IMR-90 (cell line): Measurements from ENCODE around the gene TRPM3. TPM values are rescaled to one million over a fixed set of nuclear protein-coding genes. Genes with fewer than 3 reads are reported as not detected.
A peak's percentile ranks its signal among the peaks of the same experiment; 100 is the strongest.

ENCODE experiments used
- ATAC-seq: fragments of 200-7000 bp; cut with Tn5 transposase; 2 replicates; pipeline ENCODE4 v1.9.1; 2020; ENCODE audit warnings: low read depth, mild to moderate bottlenecking, moderate library complexity
- BruUV-seq: library from RNA; stranded (reverse); fragments of 400-500 nt; replicated peaks from 2 replicates; lab custom pipeline; 2021; lab: Mats Ljungman, UMichigan
- CTCF ChIA-PET: fragments of 300-600 bp; formaldehyde crosslinking; extraction: SDS; loops from one replicate; lab custom pipeline; 2021; ENCODE audit warnings: antibody characterized with exemption; lab: Yijun Ruan, JAX
- POLR2A ChIA-PET: fragments of 300-600 bp; sonication (Branson Sonifier 250); formaldehyde crosslinking; loops from one replicate; lab custom pipeline; 2022; ENCODE audit warnings: antibody characterized with exemption; ENCODE audit not compliant: unreplicated experiment; lab: Charles Lee
- DNase-seq: peaks from one replicate; pipeline ENCODE4 v3.0.0; 2013
- H2AFZ ChIP-seq: replicated peaks from 2 replicates; pipeline ENCODE3; 2013; ENCODE audit warnings: low read length, mild to moderate bottlenecking; ENCODE audit not compliant: poor library complexity
- H2AK5ac ChIP-seq: 2 replicates; pipeline ENCODE4 v1.6.1; 2013; ENCODE audit warnings: low read depth, low read length, inconsistent platforms
- H2AK9ac ChIP-seq: replicated peaks from 2 replicates; pipeline ENCODE3; 2013; ENCODE audit warnings: mild to moderate bottlenecking, low read depth, low read length, moderate library complexity; ENCODE audit not compliant: poor library complexity
- H2BK120ac ChIP-seq: 2 replicates; pipeline ENCODE4 v1.6.1; 2013; ENCODE audit warnings: low read depth, low read length, inconsistent platforms
- H2BK15ac ChIP-seq: 3 replicates; pipeline ENCODE4 v1.6.1; 2013; ENCODE audit warnings: low read depth, low read length, inconsistent platforms
- H2BK20ac ChIP-seq: 2 replicates; pipeline ENCODE4 v1.6.1; 2013; ENCODE audit warnings: low read depth, mild to moderate bottlenecking, inconsistent platforms, low read length, moderate library complexity
- H2BK5ac ChIP-seq: 2 replicates; pipeline ENCODE4 v1.6.1; 2013; ENCODE audit warnings: mild to moderate bottlenecking, low read depth, low read length, inconsistent platforms; ENCODE audit not compliant: poor library complexity, severe bottlenecking
- H3K14ac ChIP-seq: replicated peaks from 2 replicates; pipeline ENCODE4 v1.6.1; 2013; ENCODE audit warnings: low read depth, low read length, inconsistent platforms
- H3K18ac ChIP-seq: 2 replicates; pipeline ENCODE4 v1.6.1; 2013; ENCODE audit warnings: low read depth, low read length, control low read depth
- H3K23ac ChIP-seq: 2 replicates; pipeline ENCODE4 v1.6.1; 2013; ENCODE audit warnings: low read depth, low read length, inconsistent platforms
- H3K27ac ChIP-seq: 2 replicates; pipeline ENCODE4 v1.5.1; 2013; ENCODE audit warnings: mild to moderate bottlenecking, control low read depth, low read length; ENCODE audit not compliant: insufficient read depth
- H3K27me3 ChIP-seq: 2 replicates; pipeline ENCODE4 v1.6.1; 2013; ENCODE audit warnings: low read length; ENCODE audit not compliant: control insufficient read depth, insufficient read depth
- H3K36me3 ChIP-seq: 2 replicates; pipeline ENCODE4 v1.6.1; 2013; ENCODE audit warnings: low read length, mixed read lengths; ENCODE audit not compliant: control insufficient read depth, insufficient read depth
- H3K4ac ChIP-seq: 2 replicates; pipeline ENCODE4 v1.6.1; 2013; ENCODE audit warnings: low read depth, low read length, inconsistent platforms
- H3K4me1 ChIP-seq: 2 replicates; pipeline ENCODE4 v1.6.1; 2013; ENCODE audit warnings: low read length, mixed read lengths; ENCODE audit not compliant: control insufficient read depth, insufficient read depth
- H3K4me2 ChIP-seq: 2 replicates; pipeline ENCODE4 v1.6.1; 2013; ENCODE audit warnings: low read depth, mild to moderate bottlenecking, control low read depth, low read length, moderate library complexity
- H3K4me3 ChIP-seq: 2 replicates; pipeline ENCODE4 v1.5.1; 2013; ENCODE audit warnings: low read depth, mild to moderate bottlenecking, control low read depth, low read length, moderate library complexity; ENCODE audit not compliant: insufficient read depth
- H3K56ac ChIP-seq: 2 replicates; pipeline ENCODE4 v1.6.1; 2013; ENCODE audit warnings: low read length, inconsistent platforms; ENCODE audit not compliant: insufficient read depth; ENCODE audit errors: extremely low read depth
- H3K79me1 ChIP-seq, 2 experiments: 2 replicates each; pipeline ENCODE4 v1.6.1; 2013; ENCODE audit warnings: low read length in 2 of 2, inconsistent platforms in 1 of 2, low read depth in 1 of 2
- H3K9ac ChIP-seq: 2 replicates; pipeline ENCODE4 v1.6.1; 2013; ENCODE audit warnings: low read depth, low read length, control low read depth
- H3K9me1 ChIP-seq: 2 replicates; pipeline ENCODE4 v1.6.1; 2013; ENCODE audit warnings: low read length, inconsistent platforms; ENCODE audit not compliant: insufficient read depth
- H3K9me3 ChIP-seq: 2 replicates; pipeline ENCODE4 v1.6.1; 2013; ENCODE audit warnings: low read length; ENCODE audit not compliant: control insufficient read depth, insufficient read depth
- H4K20me1 ChIP-seq: 2 replicates; pipeline ENCODE4 v1.6.1; 2013; ENCODE audit warnings: low read length, inconsistent platforms; ENCODE audit not compliant: insufficient read depth
- H4K5ac ChIP-seq: 2 replicates; pipeline ENCODE4 v1.6.1; 2013; ENCODE audit warnings: mild to moderate bottlenecking, low read depth, low read length, control low read depth
- H4K8ac ChIP-seq, 2 experiments: 2 replicates each; pipeline ENCODE4 v1.6.1; 2013; ENCODE audit warnings: low read depth in 2 of 2, low read length in 2 of 2, control low read depth in 1 of 2, inconsistent platforms in 1 of 2
- H4K91ac ChIP-seq: 2 replicates; pipeline ENCODE4 v1.6.1; 2013; ENCODE audit warnings: low read depth, low read length, inconsistent platforms; ENCODE audit not compliant: insufficient read depth
- BHLHE40 ChIP-seq: fragments of 150-350 bp; IDR thresholded peaks from 2 replicates; pipeline ENCODE4 v1.6.1; 2016; ENCODE audit warnings: mild to moderate bottlenecking, low read depth, low read length
- CEBPB ChIP-seq: IDR thresholded peaks from 2 replicates; pipeline ENCODE4 v1.6.1; 2012; ENCODE audit warnings: low read depth, low read length, improper control_type of control experiment
- CHD1 ChIP-seq: IDR thresholded peaks from 2 replicates; pipeline ENCODE4 v1.6.1; 2012; ENCODE audit warnings: low read depth, low read length, improper control_type of control experiment
- FOS ChIP-seq: fragments of 150-350 bp; IDR thresholded peaks from 2 replicates; pipeline ENCODE4 v1.6.1; 2016; ENCODE audit warnings: low read depth, low read length
- MAFK ChIP-seq: IDR thresholded peaks from 2 replicates; pipeline ENCODE4 v1.6.1; 2012; ENCODE audit warnings: low read depth, low read length, improper control_type of control experiment
- MAZ ChIP-seq: IDR thresholded peaks from 2 replicates; pipeline ENCODE4 v1.6.1; 2012; ENCODE audit warnings: low read depth, mild to moderate bottlenecking, low read length, improper control_type of control experiment, moderate library complexity, borderline replicate concordance
- MXI1 ChIP-seq: IDR thresholded peaks from 2 replicates; pipeline ENCODE4 v1.6.1; 2012; ENCODE audit warnings: low read depth, mild to moderate bottlenecking, low read length, moderate library complexity, borderline replicate concordance
- NFE2L2 ChIP-seq: fragments of 150-350 bp; IDR thresholded peaks from 2 replicates; pipeline ENCODE4 v1.6.1; 2016; ENCODE audit warnings: low read depth, mild to moderate bottlenecking, low read length
- POLR2A ChIP-seq: IDR thresholded peaks from 2 replicates; pipeline ENCODE4 v1.6.1; 2012; ENCODE audit warnings: mild to moderate bottlenecking, low read depth, low read length
- RAD21 ChIP-seq: IDR thresholded peaks from 2 replicates; pipeline ENCODE4 v1.6.1; 2012; ENCODE audit warnings: low read length, improper control_type of control experiment
- RCOR1 ChIP-seq: IDR thresholded peaks from 2 replicates; pipeline ENCODE4 v1.6.1; 2012; ENCODE audit warnings: mild to moderate bottlenecking, low read length, improper control_type of control experiment; ENCODE audit not compliant: insufficient replicate concordance
- RFX5 ChIP-seq: IDR thresholded peaks from 2 replicates; pipeline ENCODE4 v1.8.0; 2012; ENCODE audit warnings: low read depth, mild to moderate bottlenecking, low read length, moderate library complexity
- SMC3 ChIP-seq: fragments of 150-350 bp; IDR thresholded peaks from 2 replicates; pipeline ENCODE4 v1.6.1; 2016; ENCODE audit warnings: low read depth, mild to moderate bottlenecking, antibody characterized with exemption, low read length, moderate library complexity
- dilution Hi-C: fragments of 300-500 bp; cut with HindIII; formaldehyde crosslinking; loops from one replicate; pipeline ENCODE4 v1.14.3; 2018; ENCODE audit warnings: low sequenced_read_pairs; ENCODE audit not compliant: unreplicated experiment
- in situ Hi-C: fragments of 300-500 bp; cut with MboI; formaldehyde crosslinking; loops from 3 replicates; pipeline ENCODE4 v1.14.3; 2019; ENCODE audit warnings: low sequenced_read_pairs, inconsistent platforms, mixed read lengths
- intact Hi-C: fragments of 100-400 bp; cut with micrococcal nuclease; formaldehyde crosslinking; loops from 2 replicates; pipeline ENCODE4 v1.10.0; 2022
- polyA plus RNA-seq, 3 experiments: library from polyadenylated mRNA; depleted of rRNA; stranded (reverse); fragments of >200 nt; gene quantifications; 2 replicates each; pipeline ENCODE4 v1.2.3, GENCODE V29; 2012; ENCODE audit warnings: low replicate concordance in 1 of 3
- total RNA-seq: library from RNA; depleted of rRNA; stranded (reverse); fragments of >200 nt; gene quantifications from 2 replicates; pipeline ENCODE4 v1.2.3, GENCODE V29; 2012
- TF ChIP-seq, protein P1 (sequence below): fragments of 150-350 bp; IDR thresholded peaks from 2 replicates; pipeline ENCODE4 v1.6.1; 2016; ENCODE audit warnings: low read depth, mild to moderate bottlenecking, low read length, moderate library complexity, borderline replicate concordance
- TF ChIP-seq, protein P2 (sequence below): conservative IDR thresholded peaks from 2 replicates; pipeline ENCODE4 v1.5.1; 2012; ENCODE audit warnings: mild to moderate bottlenecking, low read depth, low read length, improper control_type of control experiment
- TF ChIP-seq, protein P3 (sequence below): fragments of 150-350 bp; IDR thresholded peaks from 2 replicates; pipeline ENCODE4 v1.6.1; 2017; ENCODE audit warnings: mild to moderate bottlenecking, antibody characterized with exemption, low read length, low read depth

Gene TRPM3
- total and polyA plus RNA-seq, 2 of the 4 experiments (the other 2 are of a cell fraction), result not detected

DNA sequence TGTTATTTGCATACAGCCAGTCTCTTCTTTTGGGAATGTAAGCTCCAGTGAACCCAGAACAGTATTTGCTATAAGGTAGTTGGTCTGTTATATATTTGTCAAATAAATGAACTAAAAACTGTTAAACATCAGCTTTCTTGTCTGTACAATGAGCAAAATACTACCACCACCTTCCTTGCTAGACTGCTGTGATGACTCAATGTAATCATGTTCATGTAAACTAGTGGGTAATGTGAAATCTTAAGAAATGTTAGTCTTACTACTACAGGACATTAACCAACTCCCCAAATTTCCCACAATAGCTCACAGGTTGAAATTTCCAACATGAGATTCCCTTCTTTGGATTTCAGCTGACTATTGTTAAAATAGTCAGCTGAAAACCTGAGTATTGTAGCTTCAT lies 176.1 kb downstream of the TRPM3 start:
- Histone ChIP-seq H2BK20ac (no peak overlapping the region), H2AK5ac (no peak overlapping the region), H3K36me3 (no peaks in the 10 kb centered on the region), H4K20me1 (no peaks in the 10 kb centered on the region), H3K9ac (no peak overlapping the region), H3K4me3 (no peak overlapping the region), H2BK15ac (no peak overlapping the region), H4K5ac (no peak overlapping the region), H4K8ac (no peak overlapping the region), H3K14ac (no peak overlapping the region), H2BK5ac (no peak overlapping the region), H3K27ac (no peak overlapping the region), H3K9me1 (no peaks in the 10 kb centered on the region; the same call in 1 of the 2 replicates), H3K27me3 (peaks cover 12% of the 10 kb centered on the region), H2BK120ac (no peak overlapping the region), H3K4me2 (no peak overlapping the region), H3K4me1 (peaks cover 2% of the 10 kb centered on the region; the same call in 1 of the 2 replicates), H4K91ac (no peak overlapping the region), H2AK9ac (no peak overlapping the region), H2AFZ (no peak overlapping the region), H3K4ac (no peak overlapping the region), H3K18ac (no peak overlapping the region), H3K23ac (no peak overlapping the region), H3K56ac (no peak overlapping the region), H3K9me3 (no peaks in the 10 kb centered on the region), H3K79me1 (no peaks in the 10 kb centered on the region)
- in situ Hi-C loops (no loop called here), dilution Hi-C loops (no loop called here), intact Hi-C loops (no loop called here)
- POLR2A ChIA-PET, result no interaction called here
- DNase-seq (peak; percentile 49), ATAC-seq (peak; percentile 72; the same call in 1 of the 2 replicates)
- CTCF ChIA-PET, result interaction anchor here (0.6 to 1.2 kb wide), 2 partner anchors 56 to 316 kb away, joined by 3 to 4 read pairs; no protein-coding TSS in a partner anchor
- TF ChIP-seq RCOR1 (no peak), CEBPB (no peak), MAFK (no peak), RAD21 (no peak), FOS (no peak), MXI1 (no peak), BHLHE40 (no peak), CHD1 (no peak), NFE2L2 (no peak), POLR2A (no peak), SMC3 (no peak), RFX5 (no peak), MAZ (no peak)
- TF ChIP-seq, protein P1, sequence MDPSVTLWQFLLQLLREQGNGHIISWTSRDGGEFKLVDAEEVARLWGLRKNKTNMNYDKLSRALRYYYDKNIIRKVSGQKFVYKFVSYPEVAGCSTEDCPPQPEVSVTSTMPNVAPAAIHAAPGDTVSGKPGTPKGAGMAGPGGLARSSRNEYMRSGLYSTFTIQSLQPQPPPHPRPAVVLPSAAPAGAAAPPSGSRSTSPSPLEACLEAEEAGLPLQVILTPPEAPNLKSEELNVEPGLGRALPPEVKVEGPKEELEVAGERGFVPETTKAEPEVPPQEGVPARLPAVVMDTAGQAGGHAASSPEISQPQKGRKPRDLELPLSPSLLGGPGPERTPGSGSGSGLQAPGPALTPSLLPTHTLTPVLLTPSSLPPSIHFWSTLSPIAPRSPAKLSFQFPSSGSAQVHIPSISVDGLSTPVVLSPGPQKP, result no peak
- TF ChIP-seq, protein P2, sequence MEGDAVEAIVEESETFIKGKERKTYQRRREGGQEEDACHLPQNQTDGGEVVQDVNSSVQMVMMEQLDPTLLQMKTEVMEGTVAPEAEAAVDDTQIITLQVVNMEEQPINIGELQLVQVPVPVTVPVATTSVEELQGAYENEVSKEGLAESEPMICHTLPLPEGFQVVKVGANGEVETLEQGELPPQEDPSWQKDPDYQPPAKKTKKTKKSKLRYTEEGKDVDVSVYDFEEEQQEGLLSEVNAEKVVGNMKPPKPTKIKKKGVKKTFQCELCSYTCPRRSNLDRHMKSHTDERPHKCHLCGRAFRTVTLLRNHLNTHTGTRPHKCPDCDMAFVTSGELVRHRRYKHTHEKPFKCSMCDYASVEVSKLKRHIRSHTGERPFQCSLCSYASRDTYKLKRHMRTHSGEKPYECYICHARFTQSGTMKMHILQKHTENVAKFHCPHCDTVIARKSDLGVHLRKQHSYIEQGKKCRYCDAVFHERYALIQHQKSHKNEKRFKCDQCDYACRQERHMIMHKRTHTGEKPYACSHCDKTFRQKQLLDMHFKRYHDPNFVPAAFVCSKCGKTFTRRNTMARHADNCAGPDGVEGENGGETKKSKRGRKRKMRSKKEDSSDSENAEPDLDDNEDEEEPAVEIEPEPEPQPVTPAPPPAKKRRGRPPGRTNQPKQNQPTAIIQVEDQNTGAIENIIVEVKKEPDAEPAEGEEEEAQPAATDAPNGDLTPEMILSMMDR, result no peak
- TF ChIP-seq, protein P3, sequence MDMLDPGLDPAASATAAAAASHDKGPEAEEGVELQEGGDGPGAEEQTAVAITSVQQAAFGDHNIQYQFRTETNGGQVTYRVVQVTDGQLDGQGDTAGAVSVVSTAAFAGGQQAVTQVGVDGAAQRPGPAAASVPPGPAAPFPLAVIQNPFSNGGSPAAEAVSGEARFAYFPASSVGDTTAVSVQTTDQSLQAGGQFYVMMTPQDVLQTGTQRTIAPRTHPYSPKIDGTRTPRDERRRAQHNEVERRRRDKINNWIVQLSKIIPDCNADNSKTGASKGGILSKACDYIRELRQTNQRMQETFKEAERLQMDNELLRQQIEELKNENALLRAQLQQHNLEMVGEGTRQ, result no peak
- BruUV-seq, result no TSS peak
